Measurements from ENCODE around the gene SCN2B. TPM values are rescaled to one million over a fixed set of nuclear protein-coding genes. Genes with fewer than 3 reads are reported as not detected.

SCN2B gene
- total RNA-seq, 1 experiment from 2014 or later: 0.20 TPM

DNA sequence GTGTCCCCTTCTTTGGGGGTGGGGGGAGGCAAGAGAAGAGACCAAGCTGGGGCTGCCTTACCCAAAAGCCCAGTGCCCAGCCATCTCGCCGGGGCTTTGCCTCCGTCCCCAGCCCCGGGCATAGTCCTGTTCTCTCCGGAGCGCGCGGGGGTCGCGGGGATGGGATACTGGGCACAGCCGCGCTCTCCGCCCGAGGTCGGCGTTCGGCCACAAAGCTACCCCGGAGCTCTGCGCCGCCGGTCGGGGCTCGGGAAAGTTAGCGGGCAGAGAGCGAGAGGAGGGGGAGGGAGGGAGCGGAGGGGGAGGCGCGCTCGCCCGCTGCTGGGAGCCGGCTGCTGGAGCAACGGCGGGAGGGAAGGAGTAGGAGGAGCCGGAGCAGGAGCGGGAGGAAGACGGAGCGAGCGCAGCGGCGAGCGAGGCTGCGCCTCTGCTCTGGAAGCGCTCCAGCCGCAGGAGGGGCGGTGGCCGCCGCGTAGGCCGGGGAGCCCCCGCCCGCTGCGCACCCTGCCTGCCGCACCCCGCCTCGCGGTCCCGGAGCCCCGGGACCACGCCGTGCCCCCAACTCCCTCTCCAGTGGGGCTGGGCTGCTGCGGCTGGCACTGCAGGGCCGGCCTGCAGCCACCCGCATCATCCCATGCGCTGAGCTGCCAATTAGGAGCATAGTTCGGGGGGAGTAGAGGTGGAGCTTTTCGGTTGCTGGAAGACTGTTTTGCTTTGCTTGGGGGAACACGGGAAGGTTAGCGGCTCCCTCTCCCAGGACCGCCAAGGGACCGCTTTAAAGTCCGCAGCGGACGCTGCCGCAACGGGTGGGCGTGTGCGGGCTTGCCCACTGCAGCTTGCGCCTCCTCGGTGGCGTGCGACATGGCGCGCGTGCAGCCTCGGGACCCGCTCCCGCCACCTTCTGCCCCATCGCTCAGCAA, 23.6 kb downstream of the SCN2B start, which contains the start of gene SCN4B (continued):
- peak; percentile 92 for TF ChIP-seq ZNF263 (CRISPR knock-in tag; IDR thresholded peaks at IDR 0.05; ENCODE audit: low read depth)

DNA sequence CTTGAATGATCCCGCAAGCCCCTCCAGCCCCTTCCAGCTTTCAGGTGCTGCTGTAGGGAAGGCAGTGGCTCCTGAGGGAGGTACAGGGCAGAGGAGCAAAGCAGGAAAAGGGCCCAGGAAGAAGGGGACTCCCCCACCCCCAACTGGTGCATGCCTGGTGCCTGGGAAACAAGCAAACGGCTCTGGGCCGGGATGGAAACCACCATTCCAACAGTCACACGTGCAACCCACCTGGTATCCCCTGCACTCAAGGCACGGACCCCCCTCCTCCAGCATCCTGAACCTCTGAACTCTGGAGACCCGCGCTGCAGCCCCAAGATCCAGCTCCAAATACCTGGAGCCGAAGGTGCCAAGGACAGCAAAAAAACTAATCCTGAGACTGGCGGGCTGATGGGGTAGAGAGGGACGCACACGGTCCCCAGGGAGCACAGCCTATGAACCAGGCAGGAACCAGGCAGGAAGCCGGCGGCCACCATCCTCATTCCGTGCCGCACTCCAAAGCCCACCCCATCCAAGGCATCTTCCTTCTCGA, 24.4 kb downstream of the SCN2B start:
- H3K36me3 Mint-ChIP-seq: no peaks in the 10 kb centered on the region
- peak overlapping the region; percentile 75 for H3K4me3 Mint-ChIP-seq
- ChIA-PET CTCF (interaction anchor here (0.6 to 2.4 kb wide), 5 partner anchors 19 to 221 kb away, joined by 3 to 53 read pairs (median 7); no protein-coding TSS in a partner anchor), POLR2A (interaction anchor here (0.6 to 1.3 kb wide), 2 partner anchors 13 to 19 kb away, joined by 3 to 6 read pairs; no protein-coding TSS in a partner anchor)
- H3K27me3 Mint-ChIP-seq (ENCODE audit: low read depth): peaks cover 84% of the 10 kb centered on the region
- TF ChIP-seq, protein P1, sequence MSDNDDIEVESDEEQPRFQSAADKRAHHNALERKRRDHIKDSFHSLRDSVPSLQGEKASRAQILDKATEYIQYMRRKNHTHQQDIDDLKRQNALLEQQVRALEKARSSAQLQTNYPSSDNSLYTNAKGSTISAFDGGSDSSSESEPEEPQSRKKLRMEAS (CRISPR knock-in tag; IDR thresholded peaks at IDR 0.05): 0 out of 2 replicates have a peak, but pooled peaks have one; percentile 19
- TF ChIP-seq TCF7 (CRISPR knock-in tag; IDR thresholded peaks at IDR 0.05; ENCODE audit: low read depth) (no peak), GABPB1 (CRISPR knock-in tag; IDR thresholded peaks at IDR 0.05) (no peak), ZBTB21 (CRISPR knock-in tag; IDR thresholded peaks at IDR 0.05; ENCODE audit: borderline replicate concordance) (no peak), ZNF423 (CRISPR knock-in tag; IDR thresholded peaks at IDR 0.05) (no peak)
- no peak overlapping the region for H3K27ac Mint-ChIP-seq
- H3K4me1 Mint-ChIP-seq: peaks cover 68% of the 10 kb centered on the region
- no peaks in the 10 kb centered on the region for H3K9me3 Mint-ChIP-seq
- DNase-seq (ENCODE audit: low spot score): no peak
- peak; percentile 8 for ATAC-seq

DNA sequence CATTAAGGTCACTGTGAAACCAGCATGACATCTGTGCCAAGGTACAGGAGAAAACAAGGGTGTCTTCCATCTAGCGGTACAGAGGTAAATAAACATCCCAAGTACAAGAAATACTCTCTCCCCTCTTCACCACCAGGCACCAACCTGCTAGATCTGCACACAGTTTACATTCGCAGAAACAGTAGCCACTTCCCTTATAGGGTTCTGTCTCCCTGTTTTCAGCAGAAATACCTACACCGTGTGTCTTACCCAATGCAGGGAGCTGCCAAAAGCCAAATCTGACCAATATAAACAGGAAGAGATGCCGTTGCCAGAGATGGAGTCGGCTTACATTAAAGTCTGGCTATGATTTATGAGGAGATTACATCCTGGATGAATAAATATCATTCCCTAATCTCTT, 25.0 kb downstream of the SCN2B start:
- Mint-ChIP-seq H3K4me3 (peak overlapping the region; percentile 75), H3K27me3 (ENCODE audit: low read depth) (peaks cover 84% of the 10 kb centered on the region), H3K27ac (no peak overlapping the region), H3K36me3 (no peaks in the 10 kb centered on the region), H3K9me3 (no peaks in the 10 kb centered on the region), H3K4me1 (peaks cover 63% of the 10 kb centered on the region)
- ChIA-PET CTCF (interaction anchor here (2.4 kb wide), 1 partner anchor 20 kb away, joined by 53 read pairs; no protein-coding TSS in a partner anchor), POLR2A (no interaction called here)
- TF ChIP-seq ZBTB21 (CRISPR knock-in tag; IDR thresholded peaks at IDR 0.05; ENCODE audit: borderline replicate concordance) (no peak), JUN (CRISPR knock-in tag; IDR thresholded peaks at IDR 0.05) (no peak), ZNF425 (CRISPR knock-in tag; conservative IDR thresholded peaks at IDR 0.05) (no peak), ZNF671 (CRISPR knock-in tag; IDR thresholded peaks at IDR 0.05) (no peak), ZNF317 (CRISPR knock-in tag; IDR thresholded peaks at IDR 0.05; ENCODE audit: borderline replicate concordance, low read depth) (no peak), PREB (CRISPR knock-in tag; IDR thresholded peaks at IDR 0.05; ENCODE audit: borderline replicate concordance) (no peak), ATF6 (CRISPR knock-in tag; IDR thresholded peaks at IDR 0.05) (no peak), ZNF219 (CRISPR knock-in tag; IDR thresholded peaks at IDR 0.05; ENCODE audit: borderline replicate concordance) (no peak), SP1 (CRISPR knock-in tag; conservative IDR thresholded peaks at IDR 0.05) (no peak), FOXP1 (CRISPR knock-in tag; IDR thresholded peaks at IDR 0.05; ENCODE audit: borderline replicate concordance) (no peak), ZNF121 (CRISPR knock-in tag; IDR thresholded peaks at IDR 0.05) (no peak), FOXJ3 (CRISPR knock-in tag; IDR thresholded peaks at IDR 0.05; ENCODE audit: borderline replicate concordance) (no peak)
- TF ChIP-seq, protein P2, sequence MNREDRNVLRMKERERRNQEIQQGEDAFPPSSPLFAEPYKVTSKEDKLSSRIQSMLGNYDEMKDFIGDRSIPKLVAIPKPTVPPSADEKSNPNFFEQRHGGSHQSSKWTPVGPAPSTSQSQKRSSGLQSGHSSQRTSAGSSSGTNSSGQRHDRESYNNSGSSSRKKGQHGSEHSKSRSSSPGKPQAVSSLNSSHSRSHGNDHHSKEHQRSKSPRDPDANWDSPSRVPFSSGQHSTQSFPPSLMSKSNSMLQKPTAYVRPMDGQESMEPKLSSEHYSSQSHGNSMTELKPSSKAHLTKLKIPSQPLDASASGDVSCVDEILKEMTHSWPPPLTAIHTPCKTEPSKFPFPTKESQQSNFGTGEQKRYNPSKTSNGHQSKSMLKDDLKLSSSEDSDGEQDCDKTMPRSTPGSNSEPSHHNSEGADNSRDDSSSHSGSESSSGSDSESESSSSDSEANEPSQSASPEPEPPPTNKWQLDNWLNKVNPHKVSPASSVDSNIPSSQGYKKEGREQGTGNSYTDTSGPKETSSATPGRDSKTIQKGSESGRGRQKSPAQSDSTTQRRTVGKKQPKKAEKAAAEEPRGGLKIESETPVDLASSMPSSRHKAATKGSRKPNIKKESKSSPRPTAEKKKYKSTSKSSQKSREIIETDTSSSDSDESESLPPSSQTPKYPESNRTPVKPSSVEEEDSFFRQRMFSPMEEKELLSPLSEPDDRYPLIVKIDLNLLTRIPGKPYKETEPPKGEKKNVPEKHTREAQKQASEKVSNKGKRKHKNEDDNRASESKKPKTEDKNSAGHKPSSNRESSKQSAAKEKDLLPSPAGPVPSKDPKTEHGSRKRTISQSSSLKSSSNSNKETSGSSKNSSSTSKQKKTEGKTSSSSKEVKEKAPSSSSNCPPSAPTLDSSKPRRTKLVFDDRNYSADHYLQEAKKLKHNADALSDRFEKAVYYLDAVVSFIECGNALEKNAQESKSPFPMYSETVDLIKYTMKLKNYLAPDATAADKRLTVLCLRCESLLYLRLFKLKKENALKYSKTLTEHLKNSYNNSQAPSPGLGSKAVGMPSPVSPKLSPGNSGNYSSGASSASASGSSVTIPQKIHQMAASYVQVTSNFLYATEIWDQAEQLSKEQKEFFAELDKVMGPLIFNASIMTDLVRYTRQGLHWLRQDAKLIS (CRISPR knock-in tag; IDR thresholded peaks at IDR 0.05; ENCODE audit: borderline replicate concordance): no peak
- ATAC-seq (no peak), DNase-seq (ENCODE audit: low spot score) (no peak)

All from WTC11 (cell line).